GM19372 (cell line): ENCODE measurements around the gene PPP1R9A.

Source experiments
- ATAC-seq: cut with Tn5 transposase; IDR thresholded peaks from one replicate; pipeline ENCODE4 v1.9.1; 2021; ENCODE audit warnings: mild to moderate bottlenecking, low read depth, moderate library complexity; ENCODE audit not compliant: unreplicated experiment

PPP1R9A gene

DNA sequence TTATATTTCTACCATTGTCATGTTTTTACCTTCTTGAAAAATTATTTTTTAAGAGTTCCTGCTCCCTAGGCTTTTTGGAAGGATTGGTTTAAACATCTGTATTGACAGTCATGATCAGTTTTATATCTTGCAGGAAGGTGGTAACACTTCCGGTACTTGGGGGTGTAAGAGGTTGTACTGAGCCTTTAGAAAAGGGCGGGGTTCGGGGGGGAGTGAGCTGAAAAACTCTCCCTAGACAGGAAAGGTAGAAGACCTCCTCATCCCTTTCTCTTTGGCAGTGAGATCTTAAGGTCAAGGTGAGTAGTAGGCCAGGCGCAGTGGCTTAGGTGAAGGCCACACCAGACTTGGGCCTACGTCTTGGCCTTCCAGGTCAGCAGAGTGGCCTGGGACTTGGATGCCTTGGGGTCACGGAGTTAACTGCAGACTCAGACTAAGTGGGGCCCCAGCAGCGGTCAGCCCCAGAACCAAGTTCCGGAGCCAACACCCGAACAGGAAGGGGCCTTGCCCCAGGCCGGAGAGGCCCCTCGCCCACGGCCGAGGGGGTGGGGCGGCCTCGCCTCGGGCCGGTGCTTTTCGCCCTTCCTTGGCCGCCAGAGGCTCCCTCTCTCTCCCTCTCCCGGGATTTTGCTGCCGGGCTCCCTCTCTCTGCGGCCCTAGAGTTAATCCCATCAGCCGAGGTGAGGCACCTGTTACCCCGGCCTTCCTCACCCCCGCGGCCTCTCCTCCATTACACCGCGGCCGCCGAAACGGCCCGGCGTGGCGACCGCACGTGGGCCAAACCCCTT lies at the start of gene PPP1R9A:
Gene PPP1R9A, plus strand, starts transcription at position 569 of the 785 bp plus-strand sequence. CDS start 2,520 bp downstream, outside the sequence.
- ATAC-seq, result no peak

DNA sequence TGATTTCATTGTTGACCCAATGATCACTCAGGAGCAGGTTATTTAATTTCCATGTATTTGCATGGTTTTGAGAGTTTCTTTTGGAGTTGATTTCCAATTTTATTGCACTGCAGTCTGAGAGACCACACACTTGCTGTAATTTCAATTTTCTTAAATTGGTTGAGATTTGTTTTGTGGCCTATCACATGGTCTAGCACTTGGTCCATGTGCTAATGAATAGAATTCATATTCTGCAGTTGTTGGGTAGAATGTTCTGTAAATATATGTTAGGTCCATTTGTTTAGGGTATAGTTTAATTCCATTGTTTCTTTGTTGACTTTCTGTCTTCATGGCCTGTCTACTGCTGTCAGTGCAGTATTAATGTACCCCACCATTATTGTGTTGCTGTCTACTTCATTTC lies 36.3 kb upstream of the PPP1R9A start:
- no peak for ATAC-seq

DNA sequence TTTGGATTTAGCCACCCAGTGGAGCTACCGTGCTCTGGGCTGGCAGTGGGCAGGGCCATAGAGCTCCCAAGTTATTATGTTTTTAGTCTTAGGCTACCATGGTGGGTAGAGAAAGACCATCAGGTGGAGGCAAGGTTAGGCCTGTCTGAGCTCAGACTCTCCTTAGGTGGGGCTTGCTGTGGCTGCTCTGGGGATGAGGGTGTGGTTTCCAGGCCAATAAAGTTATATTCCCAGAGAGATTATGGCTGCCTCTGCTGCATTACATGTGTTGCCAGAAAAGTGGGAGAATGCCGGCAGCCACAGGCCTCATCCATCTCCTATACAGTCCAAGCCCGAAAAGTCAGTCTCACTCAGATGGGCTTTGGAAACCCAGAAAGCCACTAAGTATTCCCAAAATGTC lies 34.2 kb upstream of the PPP1R9A start:
- ATAC-seq, result no peak

DNA sequence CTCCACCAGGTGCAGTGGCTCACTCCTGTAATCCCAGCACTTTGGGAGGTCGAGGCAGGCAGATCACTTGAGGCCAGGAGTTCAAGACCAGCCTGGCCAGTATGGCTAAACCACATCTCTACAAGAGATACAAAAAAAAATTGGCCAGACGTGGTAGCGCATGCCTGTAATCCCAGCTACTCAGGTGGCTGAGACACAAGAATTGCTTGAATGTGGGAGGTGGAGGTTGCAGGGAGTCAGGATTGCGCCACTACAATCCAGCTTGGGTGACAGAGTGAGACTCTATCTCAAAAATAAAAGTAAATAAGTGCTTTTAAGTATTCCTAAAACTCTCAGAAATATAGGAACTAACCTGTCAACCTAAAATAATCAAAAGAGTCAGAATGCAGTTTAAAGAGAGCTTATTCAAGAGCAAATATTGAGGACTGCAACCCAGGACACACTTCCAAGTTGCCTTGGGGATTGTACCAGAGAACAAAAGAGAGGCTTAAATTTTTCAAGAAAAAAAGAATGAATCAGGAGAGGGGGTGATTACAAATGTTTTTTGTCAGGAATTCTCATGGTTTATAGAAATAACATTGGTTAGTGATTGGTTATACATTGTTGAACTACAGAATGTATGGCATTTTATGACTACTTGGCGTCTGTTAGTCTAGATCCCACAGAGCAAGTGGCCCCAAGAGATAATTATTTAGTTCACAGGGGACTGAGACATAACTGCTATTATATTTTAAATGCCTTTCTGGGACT lies 33.2 kb upstream of the PPP1R9A start:
- ATAC-seq, result no peak

DNA sequence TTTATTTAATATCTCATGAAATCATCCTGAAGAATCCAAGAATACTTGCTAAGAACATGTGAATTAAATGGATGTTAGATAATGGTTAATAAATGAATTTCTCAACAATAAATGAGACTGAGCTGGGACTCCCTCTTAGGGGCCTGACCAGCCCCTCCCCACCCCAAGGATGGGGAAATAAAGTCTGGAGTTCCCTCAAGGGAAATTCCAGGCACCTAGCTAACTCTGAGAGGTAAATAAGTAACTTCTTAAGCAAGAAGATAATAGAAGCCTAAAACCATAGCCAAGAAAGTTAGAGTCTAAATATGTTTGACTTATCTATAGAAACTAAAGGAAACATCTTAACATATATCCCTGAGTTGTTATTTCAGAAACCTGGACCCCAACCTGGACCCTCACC lies 32.2 kb upstream of the PPP1R9A start:
- no peak for ATAC-seq

DNA sequence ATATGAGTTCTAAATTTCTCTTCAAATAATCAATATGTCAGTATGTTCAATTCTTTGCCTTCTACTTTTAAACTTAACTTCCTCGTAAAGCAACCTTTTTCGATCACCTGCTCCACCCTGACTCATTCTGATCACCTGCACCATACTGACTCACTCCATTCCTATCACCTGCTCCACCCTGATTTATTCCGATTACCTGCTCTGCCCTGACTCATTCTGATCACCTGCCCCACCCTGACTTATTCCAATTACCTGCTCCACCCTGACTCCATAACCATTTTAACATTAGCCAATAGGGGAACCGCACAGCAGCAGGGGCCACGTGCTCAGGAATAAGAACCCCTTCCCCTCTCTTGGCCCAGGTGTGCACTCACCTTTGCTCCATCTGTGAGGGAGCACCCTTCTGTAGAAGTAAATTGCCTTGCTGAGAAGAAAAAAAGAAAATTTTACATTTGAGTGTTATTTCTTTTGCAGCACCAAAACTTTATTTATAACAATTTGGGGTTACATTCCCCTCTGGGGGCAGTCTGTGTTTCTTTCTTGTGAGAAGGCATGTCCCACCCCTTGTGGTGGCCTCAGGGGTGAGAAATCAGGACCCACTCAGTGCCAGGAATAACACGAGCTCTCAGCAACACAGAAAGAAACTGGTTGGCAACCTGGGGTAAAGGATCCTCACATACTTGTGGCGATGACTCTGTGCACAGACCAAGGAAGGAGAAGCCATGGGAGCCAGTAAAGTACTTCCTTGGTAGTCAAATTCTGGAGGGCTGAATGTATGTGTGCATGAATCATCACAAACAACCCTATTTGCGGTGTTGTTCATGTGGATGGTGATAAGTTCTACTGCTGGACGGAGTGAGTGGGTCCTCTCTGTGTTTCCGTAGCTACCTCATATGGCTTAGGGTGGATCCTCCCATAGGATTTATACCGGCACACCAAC lies 29.4 kb upstream of the PPP1R9A start:
- ATAC-seq, result no peak

DNA sequence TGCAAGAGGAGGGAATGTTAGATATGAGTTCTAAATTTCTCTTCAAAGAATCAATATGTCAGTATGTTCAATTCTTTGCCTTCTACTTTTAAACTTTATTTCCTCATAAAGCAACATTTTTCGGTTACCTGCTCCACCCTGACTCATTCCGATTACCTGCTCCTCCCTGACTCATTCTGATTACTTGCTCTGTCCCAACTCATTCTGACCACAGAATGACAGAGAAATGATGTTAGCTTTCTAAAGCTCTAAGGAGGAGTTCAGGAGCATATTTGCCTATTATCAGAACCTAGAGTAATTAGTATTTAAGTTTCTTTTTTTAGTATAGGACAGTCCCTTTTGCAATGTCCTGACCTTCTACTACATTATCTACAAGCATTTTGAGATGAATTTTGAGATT lies 24.5 kb upstream of the PPP1R9A start:
- ATAC-seq, result no peak

DNA sequence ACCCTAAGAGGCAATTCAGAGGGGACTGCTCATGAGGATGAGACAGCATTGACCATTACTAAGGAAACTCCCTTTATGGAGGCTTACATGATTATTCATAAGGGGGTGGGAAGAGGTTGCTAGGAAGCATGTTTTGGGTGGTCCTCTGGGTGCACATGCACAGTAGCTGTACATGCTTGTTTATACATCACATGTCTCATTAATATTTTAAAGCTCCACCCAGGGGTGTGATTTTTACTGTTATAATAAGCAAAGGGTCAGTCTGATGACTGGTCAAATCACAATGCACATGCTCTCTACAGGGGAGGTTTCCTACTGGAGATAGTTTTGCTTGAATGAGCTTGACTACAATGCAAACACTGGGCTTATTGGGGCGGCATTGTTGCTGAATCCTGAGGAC lies 23.8 kb upstream of the PPP1R9A start:
- no peak for ATAC-seq

DNA sequence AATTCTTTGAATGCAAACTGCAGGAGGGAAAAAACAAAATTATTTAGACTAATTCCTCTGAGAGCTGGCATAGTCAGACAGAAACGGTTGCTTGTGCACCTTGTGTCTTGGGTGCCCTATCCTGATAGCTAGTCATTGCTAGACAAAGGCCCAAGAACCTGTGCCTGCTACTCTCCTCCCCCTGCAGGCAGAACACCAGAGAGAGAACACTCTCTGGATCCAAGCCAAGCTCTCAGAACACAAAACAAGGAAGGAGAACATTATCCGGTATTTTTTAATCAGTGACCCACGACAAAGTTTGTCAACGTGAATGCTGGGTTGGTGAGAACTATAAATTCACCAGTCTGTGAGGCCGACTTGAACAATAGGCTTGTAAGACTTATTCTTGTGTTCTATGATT lies 18.8 kb upstream of the PPP1R9A start:
- ATAC-seq, result no peak

DNA sequence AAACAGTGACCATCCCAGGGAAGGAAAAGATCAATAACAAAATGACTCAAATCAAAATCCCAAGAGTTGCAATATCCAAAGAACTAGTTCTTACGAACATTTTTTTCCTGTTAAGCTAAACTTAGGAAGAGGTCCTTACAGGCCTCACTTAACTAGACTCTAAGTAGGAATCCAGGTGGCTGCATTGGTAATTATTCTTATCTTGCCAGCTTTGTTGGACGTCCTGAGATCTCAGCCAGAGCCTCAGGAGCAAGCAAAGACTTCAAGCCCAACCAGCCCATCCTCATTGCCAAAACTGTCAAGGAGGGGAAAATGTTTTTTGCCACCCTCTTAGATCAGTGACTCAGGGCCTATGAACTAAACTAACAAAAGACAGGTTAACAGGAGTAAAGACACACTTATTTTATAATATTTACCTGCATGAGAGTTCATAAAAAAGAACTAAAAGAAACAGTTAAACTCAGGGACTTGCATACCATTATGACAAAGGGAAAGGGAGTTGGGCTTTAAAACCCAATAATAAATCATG lies 18.3 kb upstream of the PPP1R9A start:
- ATAC-seq, result no peak

DNA sequence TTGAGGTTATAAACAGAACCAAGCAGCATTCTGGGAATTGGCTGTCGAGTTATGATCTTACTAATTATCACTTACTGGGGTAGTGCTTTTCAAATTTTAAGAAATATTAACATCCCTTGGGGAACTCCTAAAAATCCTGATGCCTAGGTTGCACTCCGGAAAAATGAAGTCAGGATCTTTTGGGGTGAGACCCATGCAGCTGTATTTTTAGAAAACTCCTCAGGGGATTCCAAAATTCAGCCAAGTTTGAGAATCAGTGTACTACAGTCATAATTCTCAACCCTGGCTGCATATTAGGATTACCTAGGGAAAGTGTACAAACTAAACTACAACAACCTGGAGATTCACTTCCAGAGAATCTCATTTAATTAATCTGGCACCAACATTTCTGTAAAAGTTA lies 17.2 kb upstream of the PPP1R9A start:
- no peak for ATAC-seq

DNA sequence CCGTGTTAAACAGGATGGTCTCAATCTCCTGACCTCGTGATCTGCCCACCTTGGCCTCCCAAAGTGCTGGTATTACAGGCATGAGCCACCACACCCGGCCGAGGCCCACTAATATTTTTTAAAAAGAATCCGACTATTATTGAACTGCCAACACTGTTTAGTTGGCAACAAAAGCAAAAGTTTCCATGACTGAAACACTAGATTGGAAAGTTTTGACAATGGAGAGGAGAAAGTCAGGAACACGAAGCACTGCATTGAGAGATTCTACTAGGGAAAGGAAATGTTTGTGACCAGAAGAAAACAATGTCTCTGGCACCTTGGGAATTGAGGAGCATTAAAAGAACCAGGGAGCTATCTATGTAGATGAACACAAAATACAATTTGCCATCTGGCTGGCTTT lies 13.7 kb upstream of the PPP1R9A start:
- ATAC-seq, result no peak

DNA sequence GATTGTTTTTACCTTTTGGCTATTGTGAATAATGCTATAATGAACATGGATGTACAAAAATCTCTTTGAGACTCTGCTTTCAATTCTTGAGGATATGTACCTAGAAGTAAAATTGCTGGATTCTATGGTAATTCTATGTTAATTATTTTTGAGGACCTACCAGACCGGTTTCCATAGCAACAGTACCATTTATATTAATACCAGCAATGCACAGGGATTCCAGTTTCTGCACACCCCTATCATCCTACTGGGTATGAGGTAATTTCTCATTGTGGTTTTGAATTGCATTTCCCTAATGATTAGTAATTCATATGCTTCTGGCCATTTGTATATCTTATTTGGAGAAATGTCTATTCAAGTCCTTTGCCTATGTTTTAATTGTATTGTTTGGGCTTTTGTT lies 9.9 kb upstream of the PPP1R9A start:
- no peak for ATAC-seq

DNA sequence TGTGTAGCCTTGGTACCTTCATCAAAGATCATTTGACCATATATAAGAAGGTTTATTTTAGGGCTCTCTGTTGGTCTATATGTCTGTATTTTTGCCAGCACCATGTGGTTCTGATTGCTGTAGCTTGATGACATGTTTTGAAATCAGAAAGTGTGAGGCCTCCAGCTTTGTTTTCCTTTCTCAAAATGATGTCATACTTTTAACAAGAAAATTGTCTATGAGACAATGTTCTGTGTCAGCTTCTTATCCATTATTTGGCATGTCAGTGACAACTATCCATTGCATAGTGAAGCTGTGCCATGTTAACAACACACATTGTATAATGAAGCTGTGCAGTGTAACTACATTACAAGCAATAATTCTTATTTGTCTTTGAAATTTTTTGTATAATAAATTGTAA lies 9.1 kb upstream of the PPP1R9A start:
- no peak for ATAC-seq

DNA sequence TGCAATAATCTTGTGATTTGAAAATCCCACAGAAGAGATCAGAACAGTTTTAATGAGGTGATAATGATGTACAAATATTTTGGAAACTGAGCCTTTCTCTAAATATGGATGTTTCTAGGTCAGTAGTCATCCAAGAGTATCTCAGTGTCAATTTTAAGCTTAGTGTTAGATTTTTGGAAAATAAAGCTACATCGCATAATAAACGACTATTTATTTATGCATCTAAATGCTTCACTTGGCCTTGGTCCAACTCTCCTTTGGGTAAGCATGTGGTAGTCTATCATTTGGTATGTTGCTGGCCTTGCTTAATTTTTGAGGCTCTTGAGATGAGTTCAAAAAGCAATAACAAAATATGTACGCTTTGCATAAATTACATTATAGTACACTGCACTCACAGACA lies 5.4 kb upstream of the PPP1R9A start:
- no peak for ATAC-seq

DNA sequence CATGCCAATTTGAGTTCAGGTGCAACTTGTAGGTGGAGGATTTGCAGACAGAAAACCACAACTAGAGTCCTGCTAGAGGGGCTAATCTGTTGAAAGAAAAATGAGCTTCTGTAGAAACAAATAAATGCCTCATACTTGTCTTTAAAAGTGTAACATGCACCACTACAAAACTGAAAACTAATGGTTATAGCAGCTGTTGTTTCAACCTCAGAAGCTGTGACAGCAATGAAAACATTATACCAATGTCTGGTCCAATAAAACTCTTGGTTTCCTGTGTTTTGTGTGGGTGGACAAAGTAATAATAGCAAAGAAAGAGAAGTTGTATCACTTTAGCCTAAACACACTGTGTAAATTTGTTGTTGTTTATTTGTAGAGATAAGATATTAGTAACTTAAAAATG lies 3.4 kb upstream of the PPP1R9A start:
- ATAC-seq, result no peak

DNA sequence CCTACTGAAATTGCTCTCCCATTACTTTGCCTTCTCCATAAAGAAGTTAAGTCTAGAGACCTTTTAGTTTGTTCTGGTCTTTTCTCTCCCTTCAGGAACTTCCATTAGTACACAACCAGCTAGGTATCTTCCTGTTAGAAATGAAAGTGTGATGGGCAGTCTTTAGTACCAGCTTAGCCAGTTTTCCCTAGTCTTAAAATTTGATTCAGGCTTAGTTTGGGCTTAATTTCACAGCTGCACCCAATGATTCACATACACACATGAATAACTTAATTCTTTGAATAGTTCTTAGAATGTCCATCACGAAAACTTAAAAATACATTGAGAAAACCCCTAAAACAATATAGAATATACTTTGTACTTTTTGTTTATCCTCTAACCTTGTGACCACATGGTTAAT lies 2.4 kb upstream of the PPP1R9A start:
- ATAC-seq, result no peak

DNA sequence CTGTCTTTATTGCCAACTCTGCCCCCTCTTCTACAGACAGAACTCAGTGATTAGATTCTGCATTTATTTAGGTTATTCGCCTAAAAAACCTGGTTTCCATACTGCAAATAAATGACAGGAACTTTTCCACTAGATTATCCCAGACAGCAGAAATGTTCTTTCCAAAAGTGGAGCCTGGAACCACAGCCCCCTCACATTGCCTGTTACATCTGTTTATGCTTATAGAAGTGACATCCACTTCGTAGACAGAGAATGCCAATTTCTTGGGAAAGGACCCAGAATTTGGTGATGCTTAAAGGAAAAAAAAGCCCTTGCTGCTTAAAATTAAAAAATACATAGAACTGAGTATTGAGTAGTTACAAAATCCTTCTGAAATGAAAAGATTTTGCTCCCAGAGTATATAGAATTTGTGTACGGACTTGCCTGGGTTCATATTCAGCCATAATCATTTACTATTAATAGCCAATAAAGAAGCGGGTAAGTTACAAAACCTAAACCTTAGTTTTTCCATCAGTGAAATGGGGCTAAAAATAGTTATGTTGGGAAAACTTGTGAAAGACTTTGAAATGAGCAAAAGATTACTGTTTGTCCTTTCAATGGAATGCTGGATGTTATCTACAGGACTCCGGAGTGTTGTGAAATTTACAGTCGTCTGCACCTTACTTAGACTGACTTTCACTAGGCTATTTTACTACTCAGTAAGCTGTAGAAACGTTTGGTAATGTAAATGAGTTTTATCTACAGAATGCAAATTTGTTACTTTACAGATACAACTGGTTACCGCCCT lies 1.1 kb upstream of the PPP1R9A start:
- ATAC-seq, result no peak

DNA sequence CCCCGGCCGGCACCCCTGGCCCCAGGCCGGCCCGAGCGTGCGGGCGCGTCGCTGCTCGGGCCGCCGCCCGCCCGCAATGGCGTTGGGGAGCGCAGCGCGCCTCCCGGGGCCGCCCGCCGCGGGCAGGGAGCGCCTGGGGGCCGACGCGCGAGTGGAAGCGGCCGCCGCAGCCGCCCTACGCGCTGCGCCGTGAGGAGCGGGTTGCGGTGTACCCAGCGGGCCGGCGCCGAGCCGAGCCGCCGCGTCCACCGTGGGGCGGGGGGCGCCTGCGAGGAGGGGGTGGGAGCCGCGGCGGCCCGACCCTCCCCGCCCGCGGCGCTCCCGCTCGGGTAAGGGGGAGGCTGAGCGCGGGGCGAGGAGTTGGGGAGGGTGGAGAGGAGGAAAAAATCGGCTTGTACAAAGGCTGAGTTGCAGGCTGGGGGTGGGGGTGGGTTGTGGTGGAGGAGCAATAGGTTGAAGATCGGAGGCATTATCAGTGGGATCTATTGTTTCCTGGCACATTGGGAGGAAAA lies 473 bp downstream of the PPP1R9A start:
- no peak for ATAC-seq
